ENCODE measurements around the gene KCNIP3.
"Not testable (repeated sequence)": the region's sequence is repeated elsewhere in the genome, so short reads cannot be mapped to it uniquely, and the experiment has no call there.

Gene KCNIP3

GRCh38 chr2:95399061-95399460, 101.9 kb downstream of the KCNIP3 start:
- no peak for DNase-seq

GRCh38 chr2:95401480-95401879, 104.3 kb downstream of the KCNIP3 start:
- no peak for DNase-seq

- peak in 1 of 58 donors; percentile 32 for DNase-seq
These were observed 104.8 kb downstream of the KCNIP3 start for GRCh38 chr2:95402004-95402369.

- DNase-seq: peak; percentile 52 to 98 (median 92)
These were observed 105.4 kb downstream of the KCNIP3 start, which contains the start of gene FAHD2A for GRCh38 chr2:95402370-95403203. Gene FAHD2A, plus strand, starts transcription at chr2:95402708. Its CDS starts 2,851 bp downstream, at chr2:95405559.

- peak in 44 of 58 donors; percentile 7 to 58 (median 29) for DNase-seq
These were observed 106.1 kb downstream of the KCNIP3 start for GRCh38 chr2:95403204-95403721.

GRCh38 chr2:95403824-95404223, 106.7 kb downstream of the KCNIP3 start:
- not testable (repeated sequence) for DNase-seq

GRCh38 chr2:95404676-95405075, 107.5 kb downstream of the KCNIP3 start:
- not testable (repeated sequence) for DNase-seq

- DNase-seq: not testable (repeated sequence)
These were observed 114.1 kb downstream of the KCNIP3 start for GRCh38 chr2:95411239-95411638.

- peak in 57 of 58 donors; percentile 18 to 90 (median 74) for DNase-seq
These were observed 117.0 kb downstream of the KCNIP3 start for GRCh38 chr2:95414015-95414594.

- not testable (repeated sequence) for DNase-seq
These were observed 118.0 kb downstream of the KCNIP3 start for GRCh38 chr2:95415138-95415537.

- not testable (repeated sequence) for DNase-seq
These were observed 118.4 kb downstream of the KCNIP3 start for GRCh38 chr2:95415561-95415960.

GRCh38 chr2:95427196-95427867, 130.2 kb downstream of the KCNIP3 start:
- not testable (repeated sequence) for DNase-seq

GRCh38 chr2:95429748-95430467, 132.8 kb downstream of the KCNIP3 start:
- not testable (repeated sequence) for DNase-seq

GRCh38 chr2:95433373-95433772, 136.2 kb downstream of the KCNIP3 start:
- not testable (repeated sequence) for DNase-seq

- DNase-seq: not testable (repeated sequence)
These were observed 136.8 kb downstream of the KCNIP3 start for GRCh38 chr2:95433973-95434372.

- not testable (repeated sequence) for DNase-seq
These were observed 137.4 kb downstream of the KCNIP3 start for GRCh38 chr2:95434507-95435076.

GRCh38 chr2:95435162-95435871, 138.2 kb downstream of the KCNIP3 start:
- not testable (repeated sequence) for DNase-seq

All from anterior cingulate cortex (tissue), 58 donors.